Stomach (tissue), 9 donors: Measurements from ENCODE around the gene SCAF1. TPM values are rescaled to one million over a fixed set of nuclear protein-coding genes. Genes with fewer than 3 reads are reported as not detected.

Source experiments
- DNase-seq, 2 donors: peaks; one replicate each; pipeline versions ENCODE4 v3.0.0 to v3.0.0-alpha.2; 2013 to 2019
- H3K27ac ChIP-seq, 5 donors: fragments of 200-600 bp in 4 of 5; sonication (generic) in 4 of 5; one replicate each; pipeline ENCODE4 v1.5.1; 2013 to 2019; ENCODE audit warnings: mild to moderate bottlenecking in 1 of 5, moderate library complexity in 1 of 5
- H3K27me3 ChIP-seq, 3 donors: fragments of 200-600 bp; sonication (generic); one replicate each; pipeline ENCODE4 v1.5.1; 2017 to 2019; ENCODE audit warnings: mixed run types in 1 of 3
- H3K36me3 ChIP-seq, 4 donors: fragments of 200-600 bp; sonication (generic); 1 replicate in 3 of 4; 2 replicates in 1 of 4; pipeline ENCODE4 v1.5.1; 2016 to 2019
- H3K4me1 ChIP-seq, 4 donors: fragments of 200-600 bp; sonication (generic); one replicate each; pipeline ENCODE4 v1.5.1; 2016 to 2019
- H3K4me3 ChIP-seq, 4 donors: fragments of 200-600 bp; sonication (generic) in 3 of 4; one replicate each; pipeline ENCODE4 v1.5.1; 2016 to 2019; ENCODE audit warnings: mild to moderate bottlenecking in 1 of 4
- H3K9me3 ChIP-seq, 4 donors: fragments of 200-600 bp; sonication (generic); one replicate each; pipeline ENCODE4 v1.5.1; 2016 to 2019
- EP300 ChIP-seq: sonication (generic); formaldehyde crosslinking; IDR thresholded peaks from one replicate; pipeline ENCODE4 v1.6.1; 2017; ENCODE audit warnings: antibody characterized with exemption
- POLR2A ChIP-seq, 4 donors: fragments of 450-650 bp; IDR thresholded peaks; one replicate each; pipeline ENCODE4 v1.6.1; 2016; ENCODE audit warnings: antibody characterized with exemption in 4 of 4, control low read depth in 2 of 4, mild to moderate bottlenecking in 1 of 4, moderate library complexity in 1 of 4
- POLR2AphosphoS5 ChIP-seq, 3 donors: sonication (generic); formaldehyde crosslinking; IDR thresholded peaks; one replicate each; pipeline ENCODE4 v1.6.1; 2016; ENCODE audit warnings: antibody characterized with exemption in 3 of 3
- WGBS, 5 donors: extraction: QIAGEN DNeasy Blood & Tissue Kit in 3 of 5; methylation state at CpG; one replicate each; pipeline versions ENCODE4 v1.1.5 to v1.1.7; 2013 to 2018; 5-methylcytosine and 5-hydroxymethylcytosine counted together
- intact Hi-C: fragments of 100-400 bp; cut with DNase I; formaldehyde crosslinking; loops from one replicate; pipeline ENCODE4 v1.15.1; 2023; ENCODE audit warnings: low total_unique reads
- polyA plus RNA-seq, 3 donors: library from polyadenylated mRNA; stranded (reverse); fragments of 200-250 nt; gene quantifications; one replicate each; pipeline ENCODE4 v1.2.3, GENCODE V29; 2013
- total RNA-seq, 5 donors: library from RNA; depleted of rRNA; stranded (reverse); fragments of >200 nt; gene quantifications; one replicate each; pipeline versions ENCODE4 v1.1.0 to v1.2.3, GENCODE V29; 2014 to 2016
- TF ChIP-seq, protein P1 (sequence below), 7 experiments: fragments of 450-650 bp in 4 of 7; fragments of 200-600 bp in 3 of 7; sonication (generic) in 3 of 7; IDR thresholded peaks; one replicate each; pipeline ENCODE4 v1.5.1; 2016 to 2019; ENCODE audit warnings: antibody characterized with exemption in 7 of 7, control low read depth in 2 of 7, mild to moderate bottlenecking in 1 of 7
- donor health status: healthy with polysubstance abuse.
- donor health status: Bipolar disorder and iron deficiency.
- donor health status: healthy.

Gene SCAF1
- total and polyA plus RNA-seq, 8 donors: 8.3 to 41.7 (median 19.7) TPM

- peaks cover 0 to 10% (median 3%) of the 10 kb centered on the region in 4 donors for H3K4me1 ChIP-seq
- DNase-seq: no peak
- no peaks in the 10 kb centered on the region for H3K9me3 ChIP-seq
- no peak for TF ChIP-seq POLR2AphosphoS5 (IDR thresholded peaks at IDR 0.05)
- TF ChIP-seq EP300: no peak
- TF ChIP-seq, protein P1, sequence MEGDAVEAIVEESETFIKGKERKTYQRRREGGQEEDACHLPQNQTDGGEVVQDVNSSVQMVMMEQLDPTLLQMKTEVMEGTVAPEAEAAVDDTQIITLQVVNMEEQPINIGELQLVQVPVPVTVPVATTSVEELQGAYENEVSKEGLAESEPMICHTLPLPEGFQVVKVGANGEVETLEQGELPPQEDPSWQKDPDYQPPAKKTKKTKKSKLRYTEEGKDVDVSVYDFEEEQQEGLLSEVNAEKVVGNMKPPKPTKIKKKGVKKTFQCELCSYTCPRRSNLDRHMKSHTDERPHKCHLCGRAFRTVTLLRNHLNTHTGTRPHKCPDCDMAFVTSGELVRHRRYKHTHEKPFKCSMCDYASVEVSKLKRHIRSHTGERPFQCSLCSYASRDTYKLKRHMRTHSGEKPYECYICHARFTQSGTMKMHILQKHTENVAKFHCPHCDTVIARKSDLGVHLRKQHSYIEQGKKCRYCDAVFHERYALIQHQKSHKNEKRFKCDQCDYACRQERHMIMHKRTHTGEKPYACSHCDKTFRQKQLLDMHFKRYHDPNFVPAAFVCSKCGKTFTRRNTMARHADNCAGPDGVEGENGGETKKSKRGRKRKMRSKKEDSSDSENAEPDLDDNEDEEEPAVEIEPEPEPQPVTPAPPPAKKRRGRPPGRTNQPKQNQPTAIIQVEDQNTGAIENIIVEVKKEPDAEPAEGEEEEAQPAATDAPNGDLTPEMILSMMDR (IDR thresholded peaks at IDR 0.05): no peak
- TF ChIP-seq POLR2A (IDR thresholded peaks at IDR 0.05): no peak
- 91 to 95% (median 93%) methylated on average over 14 to 26 of the region's 26 CpGs for WGBS, 5 donors
- H3K4me3 ChIP-seq: no peak overlapping the region
- intact Hi-C loops: no loop called here
- H3K27me3 ChIP-seq: no peaks in the 10 kb centered on the region
- peaks cover 92 to 100% (median 100%) of the 10 kb centered on the region in 4 donors for H3K36me3 ChIP-seq
- no peak overlapping the region for H3K27ac ChIP-seq
These were observed 42.4 kb upstream of the SCAF1 start for GRCh38 chr19:49599378-49600295.

GRCh38 chr19:49601482-49602038 lies 40.4 kb upstream of the SCAF1 start:
- no peaks in the 10 kb centered on the region for H3K27me3 ChIP-seq
- H3K4me1 ChIP-seq: peaks cover 0 to 8% (median 0%) of the 10 kb centered on the region in 4 donors
- H3K36me3 ChIP-seq: peaks cover 79 to 100% (median 99%) of the 10 kb centered on the region in 4 donors
- 95 to 98% (median 96%) methylated on average over 20 to 38 of the region's 38 CpGs for WGBS, 5 donors
- no peak for DNase-seq
- TF ChIP-seq POLR2AphosphoS5 (IDR thresholded peaks at IDR 0.05): no peak
- no peak for TF ChIP-seq POLR2A (IDR thresholded peaks at IDR 0.05)
- TF ChIP-seq, protein P1 (IDR thresholded peaks at IDR 0.05): no peak
- no peak for TF ChIP-seq EP300
- no peak overlapping the region for H3K27ac ChIP-seq
- H3K4me3 ChIP-seq: no peak overlapping the region
- H3K9me3 ChIP-seq: no peaks in the 10 kb centered on the region
- intact Hi-C loops: no loop called here

DNA sequence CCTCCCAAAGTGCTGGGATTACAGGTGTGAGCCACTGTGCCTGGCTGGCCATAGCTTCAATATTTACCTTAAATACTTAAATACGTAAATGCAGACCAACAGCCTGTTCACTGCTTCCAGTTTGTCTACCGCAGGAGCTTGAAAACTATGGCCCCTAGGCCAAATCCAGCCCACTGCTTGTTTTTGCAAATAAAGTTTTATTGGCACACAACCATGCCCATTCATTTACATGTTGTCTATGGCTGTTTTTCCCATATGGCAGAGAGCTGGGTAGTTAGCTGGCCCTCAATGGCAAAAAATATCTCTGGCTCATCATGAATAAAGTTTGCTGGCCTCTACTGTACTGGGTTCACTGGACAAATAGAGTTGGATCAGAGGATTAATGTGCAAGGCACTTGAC lies 39.2 kb upstream of the SCAF1 start:
- peaks cover 74 to 100% (median 97%) of the 10 kb centered on the region in 4 donors for H3K36me3 ChIP-seq
- H3K4me3 ChIP-seq: no peak overlapping the region
- no peak overlapping the region for H3K27ac ChIP-seq
- DNase-seq: no peak
- intact Hi-C loops: no loop called here
- H3K27me3 ChIP-seq: no peaks in the 10 kb centered on the region
- TF ChIP-seq, protein P1 (IDR thresholded peaks at IDR 0.05): no peak
- TF ChIP-seq POLR2AphosphoS5 (IDR thresholded peaks at IDR 0.05) (no peak), POLR2A (IDR thresholded peaks at IDR 0.05) (no peak), EP300 (no peak)
- no peaks in the 10 kb centered on the region for H3K9me3 ChIP-seq
- H3K4me1 ChIP-seq: peaks cover 0 to 8% (median 0%) of the 10 kb centered on the region in 4 donors
- 84 to 96% (median 93%) methylated on average over 2 of the region's 2 CpGs for whole genome bisulfite sequencing, 5 donors

- peaks cover 0 to 8% (median 0%) of the 10 kb centered on the region in 4 donors for H3K4me1 ChIP-seq
- TF ChIP-seq, protein P1 (IDR thresholded peaks at IDR 0.05): no peak
- no peak for TF ChIP-seq POLR2A (IDR thresholded peaks at IDR 0.05)
- no peak for TF ChIP-seq POLR2AphosphoS5 (IDR thresholded peaks at IDR 0.05)
- no peak for TF ChIP-seq EP300
- peaks cover 70 to 100% (median 97%) of the 10 kb centered on the region in 4 donors for H3K36me3 ChIP-seq
- 56 to 75% (median 65%) methylated on average over 7 of the region's 7 CpGs for WGBS, 5 donors
- no peak overlapping the region for H3K4me3 ChIP-seq
- no peak overlapping the region for H3K27ac ChIP-seq
- H3K9me3 ChIP-seq: no peaks in the 10 kb centered on the region
- intact Hi-C loops: no loop called here
- no peak for DNase-seq
- no peaks in the 10 kb centered on the region for H3K27me3 ChIP-seq
These were observed 36.4 kb upstream of the SCAF1 start for GRCh38 chr19:49605605-49606004.
